Activated T-cell treated with anti-CD3 and anti-CD28 coated beads for 4 hours (primary cell): ENCODE data around the gene GJA4.

ENCODE experiments used
- DNase-seq: peaks from one replicate; pipeline ENCODE4 v3.0.0-alpha.2; 2020

GJA4 gene

GRCh38 chr1:34842073-34842472, 49.3 kb downstream of the GJA4 start:
- no peak for DNase-seq

GRCh38 chr1:34842952-34843371, 50.2 kb downstream of the GJA4 start:
- DNase-seq, result no peak

DNA sequence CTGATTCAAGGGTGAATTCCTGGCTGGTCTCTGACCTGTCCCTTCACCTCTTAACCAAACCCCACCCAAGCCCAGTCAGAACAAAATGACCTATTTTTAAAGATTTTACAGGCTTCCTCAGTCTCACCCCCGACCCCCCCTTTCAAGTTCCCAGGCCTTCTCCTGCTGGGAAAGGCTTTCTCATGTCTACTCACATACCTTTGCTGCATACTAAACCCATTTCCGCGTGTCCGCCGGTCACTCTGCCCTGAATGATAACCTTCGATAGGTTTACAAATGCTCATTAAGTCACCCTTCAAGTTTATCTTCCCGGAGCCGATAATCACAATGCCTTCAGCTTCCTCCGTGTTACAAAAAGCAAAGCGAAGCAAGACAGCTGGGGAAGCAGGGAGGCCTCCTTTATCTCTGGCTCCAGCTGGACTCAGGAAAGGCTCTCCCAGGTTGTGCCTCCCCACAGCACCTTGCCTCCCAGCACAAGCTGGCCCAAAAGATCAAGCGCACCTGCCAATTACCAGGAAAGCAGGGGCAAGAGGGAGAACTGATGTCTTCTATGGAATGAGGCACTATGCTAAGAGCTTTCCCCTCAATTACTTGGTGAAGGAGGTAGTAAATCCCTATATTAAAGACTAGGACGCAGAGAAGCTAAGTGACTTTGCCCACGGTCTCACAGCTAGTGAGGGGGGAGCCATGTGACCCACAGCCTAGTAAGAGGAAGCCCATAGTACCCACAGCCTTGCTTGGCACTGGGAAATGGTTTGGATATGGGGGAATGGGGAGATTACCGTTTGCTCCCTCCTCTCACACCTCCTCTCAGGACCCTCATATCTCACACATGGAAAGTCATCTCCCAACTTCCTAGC, 50.8 kb downstream of the GJA4 start:
- no peak for DNase-seq

- DNase-seq, result no peak
Measured at GRCh38 chr1:34844252-34844634, 51.4 kb downstream of the GJA4 start.
